HL-60 (cell line): ENCODE results near the gene RAMP2.
"Not testable (repeated sequence)": the region's sequence is repeated elsewhere in the genome, so short reads cannot be mapped to it uniquely, and the experiment has no call there.

Experiments
- DNase-seq, 2 experiments: peaks; one replicate each; pipeline ENCODE4 v3.0.0-alpha.2; 2010 to 2020; ENCODE audit warnings: low read depth in 1 of 2, low spot score in 1 of 2
- H3K27ac ChIP-seq: fragments of 250-450 bp; sonication (Bioruptor Pico); replicated peaks from 2 replicates; pipeline ENCODE4 v1.5.1; 2020; ENCODE audit warnings: mild to moderate bottlenecking, moderate library complexity
- H3K27me3 ChIP-seq: fragments of 250-450 bp; sonication (Bioruptor Pico); 2 replicates; pipeline ENCODE4 v1.5.1; 2021; ENCODE audit warnings: mild to moderate bottlenecking, moderate library complexity; ENCODE audit not compliant: insufficient read depth, poor library complexity, severe bottlenecking
- H3K4me3 ChIP-seq: replicated peaks from 2 replicates; pipeline ENCODE4 v1.5.1; 2011; ENCODE audit warnings: mild to moderate bottlenecking, control low read depth, low read length; ENCODE audit not compliant: insufficient read depth
- CTCF ChIP-seq: IDR thresholded peaks from one replicate; pipeline ENCODE4 v1.5.1; 2011; ENCODE audit warnings: low read length, control low read depth, inconsistent platforms; ENCODE audit not compliant: insufficient read depth
- GABPA ChIP-seq: IDR thresholded peaks from 2 replicates; pipeline ENCODE4 v1.6.1; 2012; ENCODE audit warnings: low read depth
- POLR2AphosphoS5 ChIP-seq: IDR thresholded peaks from 2 replicates; pipeline ENCODE4 v1.6.1; 2012; ENCODE audit warnings: low read depth
- REST ChIP-seq: IDR thresholded peaks from 2 replicates; pipeline ENCODE4 v1.6.1; 2012; ENCODE audit warnings: low read depth; ENCODE audit not compliant: insufficient replicate concordance
- SPI1 ChIP-seq: IDR thresholded peaks from 2 replicates; pipeline ENCODE4 v1.6.1; 2012; ENCODE audit warnings: low read depth, mild to moderate bottlenecking, borderline replicate concordance

The RAMP2 gene

GRCh38 chr17:42767512-42767911 lies 6.5 kb downstream of the RAMP2 start:
- Histone ChIP-seq H3K27ac (no peak overlapping the region), H3K27me3 (no peaks in the 10 kb centered on the region), H3K4me3 (no peak overlapping the region)
- DNase-seq: no peak
- peak; percentile 77 for TF ChIP-seq SPI1
- TF ChIP-seq REST: no peak

- H3K27me3 ChIP-seq, H3K4me3 ChIP-seq, H3K27ac ChIP-seq: not testable (repeated sequence)
- TF ChIP-seq SPI1: peak; percentile 59; the same call in 1 of the 2 replicates
- DNase-seq: peak in 1 of 2 experiments; percentile 20
These were observed 7.0 kb downstream of the RAMP2 start for GRCh38 chr17:42768006-42768405.

GRCh38 chr17:42769964-42770363 lies 8.9 kb downstream of the RAMP2 start:
- DNase-seq, H3K27me3 ChIP-seq, H3K27ac ChIP-seq, H3K4me3 ChIP-seq: not testable (repeated sequence)

GRCh38 chr17:42772945-42773289 lies 11.9 kb downstream of the RAMP2 start:
- no peaks in the 10 kb centered on the region for H3K27me3 ChIP-seq
- DNase-seq: no peak
- TF ChIP-seq SPI1 (no peak), CTCF (no peak)
- peak overlapping the region; percentile 72 for H3K27ac ChIP-seq
- H3K4me3 ChIP-seq: peak overlapping the region; percentile 88

GRCh38 chr17:42773290-42774035 lies 12.4 kb downstream of the RAMP2 start, which contains the start of gene VPS25:
Gene VPS25, plus strand, starts transcription at chr17:42773449. Its CDS starts 27 bp downstream, at chr17:42773476.
- peak within 1 kb of the TSS; percentile 88 for H3K4me3 ChIP-seq
- DNase-seq: peak; percentile 84 to 85
- TF ChIP-seq CTCF: no peak
- peak; percentile 71 for TF ChIP-seq REST
- peak; percentile 99 for TF ChIP-seq GABPA
- TF ChIP-seq POLR2AphosphoS5: peak; percentile 96
- TF ChIP-seq SPI1: peak; percentile 35; the same call in 1 of the 2 replicates
- H3K27me3 ChIP-seq: no peaks in the 10 kb centered on the region
- peak within 1 kb of the TSS; percentile 72 for H3K27ac ChIP-seq
